Ovary (tissue), 3 donors: Measurements from ENCODE around the gene FAM53A.
"Not testable (repeated sequence)": the region's sequence is repeated elsewhere in the genome, so short reads cannot be mapped to it uniquely, and the experiment has no call there.

Experiments used
- CTCF ChIP-seq, 3 donors: fragments of 450-650 bp in 2 of 3; fragments of 200-600 bp in 1 of 3; IDR thresholded peaks; one replicate each; pipeline versions ENCODE4 v1.5.1 to v1.8.0; 2016 to 2022; ENCODE audit warnings: antibody characterized with exemption in 3 of 3, mild to moderate bottlenecking in 1 of 3
- POLR2A ChIP-seq: fragments of 450-650 bp; IDR thresholded peaks from one replicate; pipeline ENCODE4 v1.6.1; 2017; ENCODE audit warnings: antibody characterized with exemption, mild to moderate bottlenecking, moderate library complexity
- donor health status: DM: no; HTN: no; CAD: no.

DNA sequence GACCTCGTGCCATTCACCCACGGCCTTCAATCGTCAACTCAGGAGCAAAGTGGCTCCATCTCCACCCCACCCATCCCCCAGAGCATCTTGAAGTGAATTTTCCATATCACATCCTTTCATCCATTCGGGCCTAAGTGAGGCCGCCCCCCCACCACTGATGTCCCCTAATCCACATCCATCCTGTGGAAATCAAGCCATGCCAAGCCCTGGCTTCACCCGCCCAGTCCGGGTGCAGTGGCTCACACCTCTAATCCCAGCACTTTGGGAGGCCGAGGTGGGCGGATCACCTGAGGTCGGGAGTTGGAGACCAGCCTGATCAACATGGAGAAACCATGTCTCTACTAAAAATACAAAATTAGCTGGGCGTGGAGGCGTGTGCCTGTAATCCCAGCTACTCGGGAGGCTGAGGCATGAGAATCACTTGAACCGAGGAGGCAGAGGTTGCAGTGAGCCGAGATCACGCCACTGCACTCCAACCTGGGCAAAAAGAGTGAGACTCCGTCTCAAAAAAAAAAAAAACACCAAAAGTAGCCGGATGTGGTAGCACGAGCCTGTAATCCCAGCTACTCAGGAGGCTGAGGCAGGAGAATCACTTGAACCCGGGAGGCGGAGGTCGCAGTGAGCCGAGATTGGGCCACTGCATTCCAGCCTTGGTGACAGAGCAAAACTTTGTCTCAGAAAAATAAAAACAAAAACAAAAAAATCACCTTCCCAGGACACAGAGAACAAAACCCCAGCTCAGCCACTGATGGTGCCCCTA, 76.5 kb downstream of the FAM53A start:
- TF ChIP-seq POLR2A; CTCF (IDR thresholded peaks at IDR 0.05): not testable (repeated sequence)
